MCF 10A (cell line): ENCODE data around the gene EPHA4. TPM values are rescaled to one million over a fixed set of nuclear protein-coding genes. Genes with fewer than 3 reads are reported as not detected.

ENCODE experiments used
- BruUV-seq: library from RNA; stranded (reverse); fragments of 400-500 nt; replicated peaks from 2 replicates; lab custom pipeline; 2021; lab: Mats Ljungman, UMichigan
- CTCF ChIA-PET: fragments of 300-600 bp; sonication (Branson Sonifier 250); formaldehyde crosslinking; extraction: SDS; loops from one replicate; lab custom pipeline; 2021; ENCODE audit warnings: antibody characterized with exemption, inconsistent platforms; lab: Yijun Ruan, JAX
- POLR2A ChIA-PET: fragments of 300-600, 350-650 bp; sonication (Branson Sonifier 250); formaldehyde crosslinking; extraction: SDS; loops from one replicate; lab custom pipeline; 2020; ENCODE audit warnings: antibody characterized with exemption, inconsistent platforms; lab: Yijun Ruan, JAX
- DNase-seq: peaks from one replicate; pipeline ENCODE4 v3.0.0-alpha.2; 2018; ENCODE audit not compliant: unreplicated experiment
- H3K27ac Mint-ChIP-seq: one replicate; pipeline ENCODE4 v1.8.0; 2022; ENCODE audit warnings: mild to moderate bottlenecking, low read depth, mixed read lengths; ENCODE audit not compliant: unreplicated experiment
- H3K27me3 Mint-ChIP-seq: one replicate; pipeline ENCODE4 v1.8.0; 2022; ENCODE audit warnings: mixed read lengths; ENCODE audit not compliant: insufficient read depth, unreplicated experiment
- H3K36me3 Mint-ChIP-seq: one replicate; pipeline ENCODE4 v1.8.0; 2022; ENCODE audit warnings: mild to moderate bottlenecking, moderate library complexity, mixed read lengths; ENCODE audit not compliant: insufficient read depth, unreplicated experiment
- H3K4me1 Mint-ChIP-seq: one replicate; pipeline ENCODE4 v1.8.0; 2022; ENCODE audit warnings: mixed read lengths; ENCODE audit not compliant: insufficient read depth, unreplicated experiment
- H3K4me3 Mint-ChIP-seq: one replicate; pipeline ENCODE4 v1.8.0; 2022; ENCODE audit warnings: mild to moderate bottlenecking, moderate library complexity, mixed read lengths; ENCODE audit not compliant: unreplicated experiment
- H3K9me3 Mint-ChIP-seq: one replicate; pipeline ENCODE4 v1.8.0; 2022; ENCODE audit warnings: mixed read lengths; ENCODE audit not compliant: unreplicated experiment
- CTCF ChIP-seq: fragments of 200-600 bp; IDR thresholded peaks from one replicate; pipeline ENCODE4 v1.8.0; 2022; ENCODE audit warnings: antibody characterized with exemption, mild to moderate bottlenecking; ENCODE audit not compliant: unreplicated experiment
- intact Hi-C: fragments of 100-400 bp; cut with micrococcal nuclease; formaldehyde crosslinking; loops from 2 replicates; pipeline ENCODE4 v1.14.1; 2022
- total RNA-seq: library from RNA; stranded (reverse); gene quantifications from 2 replicates; pipeline ENCODE4 v1.2.3, GENCODE V29; 2022

EPHA4 gene
- total RNA-seq, 1 experiment from 2014 or later: 2.0 TPM

GRCh38 chr2:221601376-221601775 is 29.3 kb upstream of the EPHA4 start:
- TF ChIP-seq CTCF: no peak
- BruUV-seq: no TSS peak
- ChIA-PET CTCF (no interaction called here), POLR2A (interaction anchor here (1.4 kb wide), 1 partner anchor 10 kb away, joined by 3 read pairs; no protein-coding TSS in a partner anchor)
- Mint-ChIP-seq H3K9me3 (no peaks in the 10 kb centered on the region), H3K27ac (no peak overlapping the region), H3K36me3 (no peaks in the 10 kb centered on the region), H3K4me3 (no peak overlapping the region), H3K4me1 (no peaks in the 10 kb centered on the region), H3K27me3 (no peaks in the 10 kb centered on the region)
- intact Hi-C loops: no loop called here
- DNase-seq: no peak

DNA sequence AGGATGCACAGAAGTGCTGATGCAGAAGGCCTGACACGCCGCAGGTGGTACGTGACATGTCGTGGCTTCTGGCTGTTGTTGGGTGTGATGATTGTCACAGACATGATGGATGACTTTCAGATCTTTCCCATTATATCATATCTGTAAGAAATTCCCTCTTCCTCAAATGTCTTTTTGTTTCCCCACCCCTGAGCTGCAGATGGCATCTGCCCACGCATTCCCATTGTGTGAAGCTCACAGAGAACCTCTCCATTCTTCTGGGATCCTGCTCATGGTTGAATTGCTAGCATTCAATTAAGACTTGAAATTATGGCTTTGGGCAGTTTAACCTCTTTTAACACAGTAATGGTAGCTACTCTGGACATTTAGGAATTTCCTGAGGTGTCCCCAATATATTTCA is 28.3 kb upstream of the EPHA4 start:
- ChIA-PET POLR2A (interaction anchor here (1.4 kb wide), 1 partner anchor 11 kb away, joined by 3 read pairs; no protein-coding TSS in a partner anchor), CTCF (no interaction called here)
- Mint-ChIP-seq H3K27me3 (no peaks in the 10 kb centered on the region), H3K4me3 (no peak overlapping the region), H3K27ac (no peak overlapping the region), H3K9me3 (no peaks in the 10 kb centered on the region), H3K4me1 (no peaks in the 10 kb centered on the region), H3K36me3 (no peaks in the 10 kb centered on the region)
- DNase-seq: no peak
- BruUV-seq: no TSS peak
- no peak for TF ChIP-seq CTCF
- intact Hi-C loops: no loop called here

DNA sequence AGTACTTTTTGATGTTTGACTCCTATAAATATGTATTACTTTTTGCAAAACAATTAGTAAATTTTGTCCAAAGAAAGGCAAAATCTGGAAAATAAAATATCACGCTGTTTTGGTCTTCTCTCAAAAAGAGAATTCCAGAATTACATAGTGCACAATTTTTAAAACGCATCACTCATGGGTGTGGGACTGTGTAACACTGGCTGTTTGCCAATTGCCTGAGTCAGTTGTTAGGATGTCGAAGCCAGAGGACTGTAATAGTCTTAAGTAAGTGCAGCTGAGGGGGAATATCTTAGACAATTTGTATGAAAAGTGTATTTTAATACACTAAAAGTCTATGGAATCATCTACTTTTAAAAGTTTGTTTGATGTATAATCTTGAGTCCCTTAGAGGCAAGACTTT is 24.1 kb upstream of the EPHA4 start:
- CTCF ChIA-PET: no interaction called here
- intact Hi-C loops: no loop called here
- Mint-ChIP-seq H3K4me1 (no peaks in the 10 kb centered on the region), H3K27me3 (no peaks in the 10 kb centered on the region), H3K9me3 (no peaks in the 10 kb centered on the region), H3K36me3 (no peaks in the 10 kb centered on the region), H3K4me3 (no peak overlapping the region), H3K27ac (no peak overlapping the region)
- no TSS peak for BruUV-seq
- no peak for TF ChIP-seq CTCF
- POLR2A ChIA-PET: interaction anchor here (1.2 kb wide), 1 partner anchor 346 kb away, joined by 3 read pairs; no protein-coding TSS in a partner anchor
- DNase-seq: peak; percentile 85

GRCh38 chr2:221590861-221591365 is 18.8 kb upstream of the EPHA4 start:
- intact Hi-C loops: no loop called here
- Mint-ChIP-seq H3K36me3 (no peaks in the 10 kb centered on the region), H3K4me3 (no peak overlapping the region), H3K4me1 (no peaks in the 10 kb centered on the region), H3K27ac (no peak overlapping the region), H3K27me3 (no peaks in the 10 kb centered on the region), H3K9me3 (no peaks in the 10 kb centered on the region)
- TF ChIP-seq CTCF: no peak
- ChIA-PET CTCF (no interaction called here), POLR2A (interaction anchor here (0.8 kb wide), 1 partner anchor 17 kb away, joined by 3 read pairs; no protein-coding TSS in a partner anchor)
- no TSS peak for BruUV-seq
- DNase-seq: no peak
